Activated gamma-delta T cell treated with anti-CD3 and anti-CD28 coated beads, Interleukin-2, amount 50 U/mL, for 16 hours (primary cell): ENCODE data around the gene DNAH3.
"Not testable (repeated sequence)": the region's sequence is repeated elsewhere in the genome, so short reads cannot be mapped to it uniquely, and the experiment has no call there.

Experiments used
- DNase-seq: peaks from one replicate; pipeline ENCODE4 v3.0.0-alpha.2; 2020; ENCODE audit warnings: low read depth

Gene DNAH3

DNA sequence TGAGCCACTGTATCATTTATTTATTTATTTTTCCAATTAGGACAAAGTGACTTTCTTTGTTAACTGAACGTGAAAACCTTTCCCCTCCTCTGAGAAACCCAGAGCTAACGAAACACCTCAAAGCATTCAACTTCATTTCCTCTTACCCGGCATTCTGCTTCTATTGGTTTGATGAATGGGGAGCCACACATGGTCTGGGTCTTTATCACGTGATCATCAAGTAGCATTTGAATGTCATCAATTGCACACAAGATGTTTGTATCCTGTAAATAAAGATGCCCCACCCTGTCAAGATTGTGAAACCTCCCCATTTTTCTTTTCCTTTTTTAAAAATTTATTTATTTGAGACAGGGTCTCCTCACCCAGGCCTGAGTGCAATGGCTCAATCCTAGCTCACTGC is 80.1 kb downstream of the DNAH3 start:
- DNase-seq = no peak

DNA sequence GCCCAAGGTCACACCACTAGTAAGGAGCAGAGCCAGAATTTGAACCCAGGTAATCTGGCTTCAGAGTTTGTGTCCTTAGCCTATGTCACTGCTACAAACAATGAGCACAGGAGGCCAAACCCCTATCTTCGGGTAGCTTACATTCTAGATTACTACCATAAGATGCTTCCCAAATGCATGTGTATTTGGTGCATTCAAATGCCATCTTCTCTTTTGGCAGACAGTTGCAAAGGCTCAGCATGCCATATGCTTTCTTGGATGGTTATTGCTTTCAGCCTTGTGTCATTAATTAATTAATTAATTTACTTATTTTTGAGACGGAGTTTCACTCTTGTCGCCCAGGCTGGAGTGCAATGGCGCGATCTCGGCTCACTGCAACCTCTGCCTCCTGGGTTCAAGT is 80.7 kb downstream of the DNAH3 start:
- no peak for DNase-seq

DNA sequence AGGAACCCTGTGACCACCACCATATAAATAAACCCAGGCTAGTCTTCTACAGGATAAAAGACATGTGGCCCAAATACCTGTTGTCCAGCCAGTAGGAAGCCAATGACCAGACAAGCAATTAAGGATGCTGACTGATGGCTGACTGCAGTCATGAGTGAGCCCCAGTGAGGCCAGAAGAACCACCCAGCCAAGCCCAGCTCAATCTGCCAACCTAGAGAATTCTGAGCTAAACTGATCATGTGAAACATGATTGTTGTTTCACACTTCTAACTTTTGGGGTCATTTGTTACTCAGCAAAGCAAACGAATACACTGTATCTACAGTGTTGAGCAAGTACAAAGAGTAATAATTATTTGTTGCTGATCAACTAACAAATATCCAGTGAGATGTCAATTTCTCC is 86.4 kb downstream of the DNAH3 start:
- DNase-seq = no peak

DNA sequence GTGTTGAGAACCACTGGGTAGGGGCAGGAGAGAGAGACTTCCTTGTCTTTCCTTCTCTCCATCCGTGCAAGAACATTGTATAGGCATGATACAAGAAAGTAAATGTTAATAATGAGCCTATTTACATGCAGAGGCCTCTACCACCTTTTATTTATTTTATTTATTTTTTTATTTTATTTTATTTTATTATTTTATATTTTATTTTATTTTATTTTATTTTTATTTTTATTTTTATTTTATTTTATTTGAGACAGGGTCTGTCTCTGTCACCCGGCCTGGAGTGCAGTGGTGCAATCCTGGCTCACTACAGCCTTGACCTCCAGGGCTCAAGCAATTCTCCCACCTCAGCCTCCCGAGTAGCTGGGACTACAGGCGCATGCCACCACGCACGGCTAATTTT is 87.3 kb downstream of the DNAH3 start:
- DNase-seq = not testable (repeated sequence)

DNA sequence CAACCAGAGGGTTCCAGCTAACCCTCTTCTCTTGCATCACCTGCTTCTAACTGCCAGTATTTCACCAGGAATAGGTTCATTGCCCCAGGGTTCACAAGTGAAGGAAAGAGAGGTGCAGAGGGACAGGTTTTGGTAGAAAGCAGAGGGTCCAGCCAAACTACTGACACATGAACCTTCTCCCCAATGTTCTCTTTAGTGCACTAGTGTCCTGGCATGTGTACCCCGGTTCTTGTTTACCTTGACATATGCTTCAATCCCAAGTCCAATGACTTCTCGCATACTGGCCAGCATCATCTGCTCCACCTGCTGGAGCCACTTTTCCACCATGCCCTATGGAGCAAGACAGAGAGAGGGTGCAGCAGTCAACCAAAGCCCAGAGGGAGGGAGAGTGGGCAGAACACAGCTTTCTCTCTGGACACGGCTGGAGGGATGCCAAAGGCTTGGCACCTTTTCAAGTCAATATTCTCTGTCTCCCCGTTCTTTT is 90.6 kb downstream of the DNAH3 start:
- no peak for DNase-seq

DNA sequence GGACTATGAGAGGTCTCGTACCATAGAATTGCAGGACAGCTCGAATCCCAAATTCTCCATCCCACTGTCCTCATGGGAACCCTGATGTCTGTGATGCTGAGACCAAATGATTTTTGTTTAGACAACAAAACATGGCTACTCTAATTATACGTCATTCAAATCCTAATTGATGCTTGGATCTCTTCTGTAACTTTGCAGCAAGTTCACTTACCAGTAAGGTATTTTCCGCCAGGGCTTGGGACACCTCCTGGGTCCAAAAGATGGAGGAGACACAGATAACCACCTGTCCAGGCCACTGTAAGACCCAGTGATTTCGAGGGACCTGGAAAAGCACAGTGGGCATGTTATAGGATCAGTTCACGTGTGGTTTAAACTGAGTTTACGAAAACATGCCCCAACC is 92.8 kb downstream of the DNAH3 start:
- DNase-seq = no peak

DNA sequence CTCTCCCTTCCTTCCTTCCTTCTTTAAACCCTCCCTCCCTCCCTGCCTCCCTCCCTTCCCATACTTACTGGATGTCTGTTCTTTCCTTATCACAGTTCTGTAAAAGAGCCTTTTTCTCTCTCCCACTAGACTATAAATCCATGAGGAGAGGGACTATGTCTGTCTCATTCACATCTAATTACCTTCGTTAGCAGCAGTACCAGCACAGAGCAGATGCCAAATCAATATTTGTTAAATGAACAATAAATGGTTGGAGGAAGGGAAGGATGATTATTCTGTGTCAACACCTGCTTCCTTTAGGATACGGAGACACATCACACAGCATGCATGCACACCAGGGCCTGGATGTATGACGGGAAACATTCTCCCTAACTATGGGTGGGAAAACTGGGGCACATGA is 94.2 kb downstream of the DNAH3 start:
- DNase-seq = no peak

DNA sequence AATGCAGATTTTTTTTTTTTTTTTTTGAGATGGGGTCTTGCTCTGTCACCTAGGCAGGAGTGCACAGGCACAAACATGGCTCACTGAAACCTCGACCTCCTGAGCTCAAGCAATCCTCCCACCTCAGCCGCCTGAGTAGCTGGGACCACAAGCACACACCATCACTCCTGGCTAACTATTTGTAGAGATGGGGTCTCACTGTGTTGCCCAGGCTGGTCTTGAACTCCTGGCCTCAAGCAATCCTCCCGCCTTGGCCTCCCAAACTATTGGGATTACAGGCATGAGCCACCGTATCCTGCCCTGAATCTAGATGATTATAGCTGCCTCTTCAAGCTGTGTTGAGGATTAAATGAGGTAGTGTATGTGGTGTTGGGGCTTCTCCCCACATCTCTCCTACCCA is 94.9 kb downstream of the DNAH3 start:
- not testable (repeated sequence) for DNase-seq

DNA sequence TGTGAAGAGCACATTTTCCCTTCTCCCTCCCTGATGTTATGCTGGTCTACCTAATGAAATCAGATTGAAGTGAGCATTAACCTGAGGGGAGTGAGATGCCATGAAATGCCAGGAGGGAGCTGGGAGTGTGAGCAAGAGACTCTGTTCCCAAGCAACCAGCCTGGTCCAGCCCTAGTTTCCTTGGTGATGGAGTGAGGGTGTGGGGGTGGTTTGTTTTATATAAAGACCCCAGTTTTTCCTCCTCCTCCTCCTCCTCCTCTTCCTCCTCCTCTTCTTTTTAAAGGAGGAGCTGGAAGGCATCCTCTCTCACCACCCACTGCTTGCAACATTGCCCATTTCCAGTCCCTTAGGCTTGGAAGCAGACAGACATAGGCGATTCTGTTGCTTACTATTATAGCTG is 97.1 kb downstream of the DNAH3 start:
- DNase-seq = no peak

DNA sequence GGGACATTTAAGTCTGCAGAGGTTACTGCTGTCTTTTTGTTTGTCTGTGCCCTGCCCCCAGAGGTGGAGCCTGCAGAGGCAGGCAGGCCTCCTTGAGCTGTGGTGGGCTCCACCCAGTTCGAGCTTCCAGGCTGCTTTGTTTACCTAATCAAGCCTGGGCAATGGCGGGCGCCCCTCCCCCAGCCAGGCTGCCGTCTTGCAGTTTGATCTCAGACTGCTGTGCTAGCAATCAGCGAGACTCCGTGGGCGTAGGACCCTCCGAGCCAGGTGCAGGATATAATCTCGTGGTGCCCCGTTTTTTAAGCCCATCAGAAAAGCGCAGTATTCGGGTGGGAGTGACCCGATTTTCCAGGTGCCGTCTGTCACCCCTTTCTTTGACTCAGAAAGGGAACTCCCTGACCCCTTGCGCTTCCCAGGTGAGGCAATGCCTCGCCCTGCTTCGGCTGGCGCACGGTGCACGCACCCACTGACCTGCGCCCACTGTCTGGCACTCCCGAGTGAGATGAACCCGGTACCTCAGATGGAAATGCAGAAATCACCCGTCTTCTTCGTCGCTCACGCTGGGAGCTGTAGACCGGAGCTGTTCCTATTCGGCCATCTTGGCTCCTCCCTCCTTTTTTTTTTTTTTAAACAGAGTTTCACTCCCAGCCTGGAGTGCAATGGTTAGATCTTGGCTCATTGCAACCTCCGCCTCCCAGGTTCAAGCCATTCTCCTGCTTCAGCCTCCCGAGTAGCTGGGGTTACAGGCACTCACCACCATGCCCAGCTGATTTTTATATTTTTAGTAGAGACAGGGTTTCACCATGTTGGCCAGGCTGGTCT is 102.3 kb downstream of the DNAH3 start:
- DNase-seq = not testable (repeated sequence)

DNA sequence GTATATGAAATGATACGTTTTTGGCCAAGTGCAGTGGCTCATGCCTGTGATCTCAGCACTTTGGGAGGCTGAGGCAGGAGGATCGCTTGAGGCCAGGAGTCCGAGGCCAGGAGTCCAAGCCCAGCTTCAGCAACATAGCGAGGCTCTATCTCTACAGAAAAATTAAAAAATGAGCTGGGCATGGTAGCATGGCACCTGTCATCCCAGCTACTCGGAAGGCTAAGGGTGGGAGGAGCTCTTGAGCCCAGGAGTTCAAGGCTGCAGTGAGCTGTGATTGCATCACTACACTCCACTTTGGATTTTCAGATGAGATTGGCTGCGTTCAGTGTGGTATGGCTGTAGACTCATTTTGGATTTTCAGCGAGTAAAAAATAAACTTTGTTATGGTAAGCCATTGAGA is 112.4 kb downstream of the DNAH3 start:
- DNase-seq = no peak

DNA sequence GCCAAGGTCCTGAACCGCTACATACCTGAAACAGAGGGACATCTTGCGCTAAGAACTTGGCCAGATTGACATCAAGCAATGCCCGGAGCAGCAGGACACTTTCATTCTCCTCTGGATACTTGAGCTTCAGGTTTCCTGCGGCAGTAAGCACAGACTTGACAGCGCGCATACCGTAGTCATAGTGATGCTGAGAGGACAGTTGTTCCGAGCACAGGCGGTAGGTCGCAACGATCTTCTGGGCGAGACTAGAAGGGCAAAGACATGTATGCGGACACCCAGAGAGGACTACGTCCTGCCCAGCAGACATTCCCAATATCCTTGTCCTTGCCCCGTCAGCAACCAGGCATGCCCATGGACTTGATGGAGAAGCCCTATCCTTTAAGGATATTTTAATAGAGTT is 112.9 kb downstream of the DNAH3 start:
- no peak for DNase-seq

DNA sequence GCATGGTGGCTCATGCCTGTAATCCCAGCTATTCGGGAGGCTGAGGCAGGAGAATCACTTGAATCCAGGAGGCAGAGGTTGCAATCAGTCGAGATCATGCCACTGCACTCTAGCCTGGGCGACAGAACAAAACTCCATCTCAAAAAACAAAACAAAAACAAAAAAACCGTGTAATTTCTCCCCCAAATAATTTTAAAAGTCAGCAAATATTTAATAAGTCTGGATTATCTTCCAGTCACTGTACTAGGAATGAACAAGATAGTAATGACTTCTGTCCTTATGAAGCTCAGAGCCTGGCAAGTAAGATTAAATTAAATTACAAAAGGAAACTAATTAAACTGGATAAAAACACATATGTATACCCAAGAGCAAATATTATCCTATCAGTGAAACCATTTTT is 113.5 kb downstream of the DNAH3 start:
- DNase-seq = no peak

DNA sequence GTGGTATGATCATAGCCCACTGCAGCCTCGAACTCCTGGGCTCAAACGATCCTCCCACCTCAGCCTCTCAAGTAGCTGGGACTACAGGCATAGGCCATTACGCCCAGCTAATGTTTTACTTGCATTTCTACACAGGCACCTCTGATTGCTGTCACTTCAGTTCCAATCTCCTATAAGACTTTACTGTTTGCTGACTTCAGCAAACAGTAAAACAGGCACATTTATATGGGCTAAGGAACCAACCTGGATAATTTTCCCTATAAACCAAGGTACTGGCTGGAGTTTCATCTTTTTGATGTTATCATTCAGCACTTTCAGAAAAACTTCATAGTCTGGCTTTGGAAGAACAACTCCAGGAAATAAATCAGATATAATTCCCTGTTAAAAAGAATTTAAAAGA is 114.2 kb downstream of the DNAH3 start:
- no peak for DNase-seq

DNA sequence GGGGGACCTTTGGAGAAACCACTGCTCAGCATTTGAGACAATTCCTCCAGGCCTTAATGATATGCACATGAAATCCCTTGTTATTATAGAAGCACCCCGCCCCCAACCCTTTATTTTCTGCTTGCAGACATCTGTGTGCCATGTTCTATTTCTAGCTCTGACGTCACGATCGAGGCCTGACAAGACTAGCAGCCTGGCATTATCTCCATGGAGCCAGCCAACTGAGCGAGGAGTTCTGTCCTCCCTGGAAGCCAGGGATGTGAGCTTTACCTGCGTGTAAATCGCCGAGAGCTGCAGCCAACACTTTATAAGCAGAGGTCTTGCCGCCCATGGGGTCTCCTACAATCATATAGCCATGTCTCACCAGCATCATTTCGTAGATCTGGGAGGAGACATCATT is 116.9 kb downstream of the DNAH3 start:
- DNase-seq = no peak

DNA sequence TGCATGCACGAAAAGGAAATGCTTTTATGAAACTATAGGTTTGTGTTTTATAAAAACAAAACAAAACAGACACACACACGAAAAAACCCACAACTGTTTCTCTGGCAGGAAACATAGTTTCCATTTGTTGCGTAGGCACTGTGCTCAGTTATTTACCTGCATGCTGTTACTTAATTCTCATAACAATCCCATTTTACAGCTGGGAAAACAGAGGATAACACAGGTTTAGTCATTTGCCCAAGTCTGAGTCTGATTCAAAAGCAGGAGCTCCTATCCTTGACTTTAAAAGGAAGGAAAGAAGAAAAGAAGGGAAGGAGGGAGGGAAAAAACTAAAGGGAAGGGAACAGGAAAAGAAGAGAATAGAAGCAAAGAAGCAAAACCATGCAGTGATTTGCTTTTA is 117.4 kb downstream of the DNAH3 start:
- no peak for DNase-seq

DNA sequence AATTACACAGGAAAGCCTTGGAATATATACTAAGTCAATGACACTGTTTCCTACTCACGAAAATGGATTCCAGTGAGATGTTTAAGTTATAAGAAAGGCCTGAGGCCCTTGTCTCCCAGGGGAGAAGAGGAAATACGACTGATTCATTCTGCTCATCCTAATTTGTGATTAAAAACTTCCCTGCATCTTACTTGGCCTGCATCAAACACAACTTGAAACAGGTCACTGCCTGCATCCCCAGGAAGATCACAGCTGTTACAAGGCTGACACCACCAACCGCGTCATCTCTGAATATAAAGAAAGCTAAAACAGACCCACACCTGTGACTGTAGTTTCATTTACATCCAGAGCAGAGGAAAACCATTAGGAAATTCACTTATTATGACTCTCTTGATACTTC is 121.9 kb downstream of the DNAH3 start:
- DNase-seq = no peak

DNA sequence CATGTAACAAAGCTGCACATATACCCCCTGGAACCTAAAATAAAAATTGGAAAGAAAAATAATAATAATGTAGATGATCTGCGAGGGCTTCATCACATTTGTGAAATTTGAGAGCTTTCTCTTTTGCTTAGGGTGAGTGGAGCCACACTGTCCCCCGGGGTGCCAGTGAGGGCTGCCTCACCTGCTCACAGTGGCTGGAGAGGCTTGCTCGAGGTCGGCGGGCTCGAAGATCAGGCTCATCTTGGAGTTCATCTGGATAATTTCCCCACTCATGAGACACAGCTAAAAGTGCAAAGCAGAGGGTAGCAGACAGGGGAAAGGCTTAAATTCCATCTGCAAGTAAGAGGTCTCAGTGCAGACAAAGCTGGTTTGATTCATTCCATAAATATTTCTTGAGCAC is 123.8 kb downstream of the DNAH3 start:
- no peak for DNase-seq

DNA sequence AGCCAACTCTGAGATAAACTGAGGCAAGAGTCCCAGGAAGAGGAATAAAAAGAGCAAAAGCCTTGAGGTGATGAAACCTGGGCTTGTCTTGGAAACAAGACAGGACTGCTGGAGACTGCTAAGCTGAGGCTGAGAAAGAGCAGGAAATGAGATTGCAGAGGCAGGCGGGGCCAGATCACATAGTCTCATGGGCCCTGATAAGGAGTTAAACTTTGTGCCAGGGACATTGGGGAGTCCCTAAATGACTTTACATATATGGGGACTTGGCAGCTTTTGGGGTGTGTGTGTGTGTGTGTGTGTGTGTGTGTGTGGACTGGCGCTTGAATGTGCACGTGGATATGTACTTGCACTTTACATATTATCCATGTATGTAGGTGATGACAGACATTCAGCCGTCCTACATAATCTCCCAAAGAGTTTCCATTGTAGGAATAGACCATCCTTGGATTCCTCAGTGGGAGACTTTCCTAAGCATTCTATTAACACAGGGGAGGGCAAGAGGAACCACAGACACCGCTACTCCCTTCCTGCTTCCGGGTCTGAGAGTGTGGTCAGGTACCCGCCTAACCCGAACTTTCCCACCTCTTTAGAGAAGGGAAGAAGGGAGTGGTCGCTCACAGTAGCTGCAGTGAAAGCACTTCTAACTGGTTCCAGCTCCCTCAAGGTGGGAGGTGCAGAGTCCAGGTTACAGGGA is 127.0 kb downstream of the DNAH3 start:
- DNase-seq = no peak

DNA sequence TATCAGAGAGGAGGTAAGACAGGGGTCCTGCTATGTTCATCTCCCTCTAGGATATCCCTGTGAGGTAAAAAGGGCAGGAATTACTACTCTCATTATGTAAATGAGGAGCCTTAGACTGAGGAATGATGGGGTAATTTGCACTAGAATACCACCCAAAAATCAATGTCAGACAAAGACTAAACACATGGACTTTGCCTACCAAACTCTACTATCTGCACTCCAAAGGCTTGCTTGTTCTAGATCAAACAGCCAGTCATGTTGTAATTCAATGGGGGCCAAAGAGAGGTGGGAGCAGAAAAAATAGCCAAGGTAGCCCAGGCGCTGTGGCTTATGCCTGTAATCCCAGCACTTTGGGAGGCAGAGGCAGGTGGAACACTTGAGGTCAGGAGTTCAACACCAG is 129.3 kb downstream of the DNAH3 start:
- DNase-seq = no peak

DNA sequence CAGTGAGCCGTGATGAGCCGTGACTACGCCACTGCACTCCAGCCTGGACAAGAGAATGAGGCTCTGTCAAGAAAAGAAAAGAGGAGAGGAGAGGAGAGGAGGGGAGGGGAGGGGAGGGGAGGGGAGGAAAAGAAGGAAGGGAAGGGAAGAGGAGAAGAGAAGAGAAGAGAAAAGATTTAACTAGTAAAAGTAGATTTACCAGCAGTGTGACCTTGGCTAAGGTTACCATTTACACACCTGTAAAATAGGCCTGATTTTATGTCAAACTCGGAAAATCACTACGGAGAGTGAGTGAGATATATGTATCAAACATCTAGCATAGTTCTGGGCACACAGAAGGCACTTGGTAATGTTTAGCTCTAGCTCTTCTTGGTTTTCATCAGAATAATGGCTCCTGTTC is 140.8 kb downstream of the DNAH3 start:
- no peak for DNase-seq

DNA sequence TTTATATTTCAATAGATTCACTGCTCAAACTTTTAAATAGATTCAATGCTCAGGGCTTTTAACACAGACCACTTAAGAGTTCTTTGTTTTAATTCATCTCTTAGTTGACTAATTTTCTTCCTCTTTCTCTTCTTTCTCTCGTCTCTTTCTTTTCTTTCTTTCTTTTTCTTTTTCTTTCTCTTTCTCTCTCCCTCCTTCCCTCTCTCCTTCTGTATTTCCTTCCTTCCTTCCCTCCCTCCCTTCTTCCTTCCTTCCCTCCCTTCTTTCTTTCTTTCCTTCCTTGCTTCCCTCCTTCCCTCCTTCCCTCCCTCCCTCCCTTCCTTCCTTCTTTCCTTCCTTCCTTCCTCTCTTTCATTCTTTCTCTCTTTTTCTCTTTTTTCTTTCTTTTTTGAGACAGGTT is 145.6 kb downstream of the DNAH3 start:
- DNase-seq = no peak

DNA sequence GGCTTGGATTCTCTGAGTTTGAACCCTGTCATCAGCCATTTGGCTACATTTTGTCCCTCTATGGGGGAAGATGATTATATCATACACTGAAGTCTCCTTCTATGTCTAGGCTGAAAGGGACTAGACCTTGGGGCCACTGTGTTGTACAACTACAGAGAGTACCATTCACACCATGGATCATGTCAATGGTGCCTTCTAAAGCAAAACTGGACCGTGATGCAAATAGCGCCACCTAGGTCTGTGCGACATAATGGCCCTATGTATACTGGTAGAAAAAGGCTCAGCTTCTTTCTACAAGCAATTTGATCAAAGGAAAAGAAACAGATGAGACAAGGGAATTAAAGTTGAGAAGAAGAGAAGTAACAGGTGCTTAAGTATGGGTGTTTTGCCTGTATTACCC is 149.4 kb downstream of the DNAH3 start:
- DNase-seq = no peak

DNA sequence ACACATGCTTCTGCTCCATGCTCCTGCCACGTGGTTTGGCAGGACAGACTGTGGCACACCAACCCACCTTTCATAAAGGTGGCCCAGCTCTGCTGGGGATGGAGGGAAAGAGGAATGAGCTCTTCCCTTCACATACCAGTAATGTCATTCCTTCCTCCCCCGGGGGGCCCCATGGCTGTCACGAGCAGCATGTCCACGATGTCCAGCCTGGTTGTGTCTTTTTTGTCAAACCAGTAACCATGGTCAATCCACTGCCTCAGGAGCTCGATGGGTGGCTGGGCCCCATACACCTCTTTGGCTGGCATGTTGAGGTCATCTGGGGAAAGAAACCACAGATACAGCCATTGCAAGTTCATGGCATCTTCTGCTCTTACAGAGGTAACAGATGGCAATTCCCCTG is 153.5 kb downstream of the DNAH3 start:
- no peak for DNase-seq
